H1 (cell line): ENCODE results near the gene GPR176. TPM values are rescaled to one million over a fixed set of nuclear protein-coding genes. Genes with fewer than 3 reads are reported as not detected.

Experiments used
- CTCF ChIA-PET: fragments of 300-600 bp; sonication (Branson Sonifier 250); formaldehyde crosslinking; loops from one replicate; lab custom pipeline; 2021; ENCODE audit not compliant: partially characterized antibody; lab: Charles Lee
- POLR2A ChIA-PET: fragments of 300-600 bp; sonication (Branson Sonifier 250); formaldehyde crosslinking; loops from one replicate; lab custom pipeline; 2021; ENCODE audit warnings: inconsistent platforms; ENCODE audit not compliant: partially characterized antibody; lab: Charles Lee
- DNase-seq, 2 experiments: peaks; one replicate each; pipeline versions ENCODE4 v3.0.0 to v3.0.0-alpha.2; 2010 to 2022; ENCODE audit warnings: low spot score in 2 of 2, low read depth in 1 of 2, mixed read lengths in 1 of 2
- FAIRE-seq: peaks from 2 replicates; lab custom pipeline; 2011; peaks lifted over from hg19 to GRCh38; lab: Jason Lieb, UNC
- H2AFZ ChIP-seq: 2 replicates; pipeline ENCODE4 v1.8.1; 2012; ENCODE audit warnings: low read length, inconsistent platforms
- H2AK5ac ChIP-seq: 2 replicates; pipeline ENCODE4 v1.6.1; 2013; ENCODE audit warnings: low read depth, low read length
- H2BK120ac ChIP-seq: replicated peaks from 2 replicates; pipeline ENCODE3; 2013; ENCODE audit warnings: low read depth, low read length, inconsistent platforms
- H2BK12ac ChIP-seq: 2 replicates; pipeline ENCODE4 v1.6.1; 2013; ENCODE audit warnings: low read depth, low read length
- H2BK15ac ChIP-seq: 2 replicates; pipeline ENCODE4 v1.6.1; 2013; ENCODE audit warnings: low read length
- H2BK20ac ChIP-seq: 2 replicates; pipeline ENCODE4 v1.6.1; 2013; ENCODE audit warnings: low read length
- H2BK5ac ChIP-seq: 2 replicates; pipeline ENCODE4 v1.6.1; 2013; ENCODE audit warnings: low read depth, low read length
- H3K14ac ChIP-seq: 2 replicates; pipeline ENCODE4 v1.6.1; 2013; ENCODE audit warnings: inconsistent platforms; ENCODE audit not compliant: insufficient read length
- H3K18ac ChIP-seq: 2 replicates; pipeline ENCODE4 v1.6.1; 2013; ENCODE audit warnings: low read length; ENCODE audit errors: extremely low read depth
- H3K23ac ChIP-seq: 2 replicates; pipeline ENCODE4 v1.6.1; 2013; ENCODE audit warnings: inconsistent platforms; ENCODE audit not compliant: insufficient read length
- H3K23me2 ChIP-seq: 2 replicates; pipeline ENCODE4 v1.6.1; 2013; ENCODE audit warnings: low read depth, low read length
- H3K27ac ChIP-seq: 2 replicates; pipeline ENCODE4 v1.6.1; 2011; ENCODE audit warnings: low read depth, low read length, inconsistent platforms
- H3K27me3 ChIP-seq, 4 experiments: replicated peaks in 1 of 4; 1 replicate in 1 of 4; 2 replicates in 3 of 4; pipeline versions ENCODE4 v1.6.1 to v1.8.1; 2011 to 2013; ENCODE audit warnings: low read length in 3 of 4, mild to moderate bottlenecking in 3 of 4, inconsistent platforms in 2 of 4, mixed read lengths in 2 of 4, moderate library complexity in 1 of 4; ENCODE audit not compliant: control insufficient read depth in 3 of 4, insufficient read depth in 3 of 4; ENCODE audit errors: extremely low read depth in 1 of 4
- H3K36me3 ChIP-seq, 4 experiments: 2 replicates each; pipeline versions ENCODE4 v1.6.1 to v1.8.1; 2011 to 2013; ENCODE audit warnings: mild to moderate bottlenecking in 4 of 4, low read length in 3 of 4, moderate library complexity in 2 of 4, control low read depth in 1 of 4, inconsistent platforms in 1 of 4; ENCODE audit not compliant: insufficient read depth in 4 of 4, control insufficient read depth in 2 of 4
- H3K4ac ChIP-seq: replicated peaks from 2 replicates; pipeline ENCODE3; 2013; ENCODE audit warnings: low read length, low read depth, mixed read lengths, inconsistent platforms; ENCODE audit not compliant: insufficient read length
- H3K4me1 ChIP-seq, 4 experiments: replicated peaks in 1 of 4; 1 replicate in 1 of 4; 2 replicates in 3 of 4; pipeline versions ENCODE4 v1.6.1 to v1.8.1; 2011 to 2013; ENCODE audit warnings: low read length in 3 of 4, inconsistent platforms in 2 of 4, mixed read lengths in 1 of 4; ENCODE audit not compliant: insufficient read depth in 4 of 4, control insufficient read depth in 3 of 4
- H3K4me2 ChIP-seq, 2 experiments: 2 replicates each; pipeline versions ENCODE4 v1.6.1 to v1.8.1; 2011 to 2013; ENCODE audit warnings: low read depth in 2 of 2, low read length in 2 of 2, control low read depth in 1 of 2, inconsistent platforms in 1 of 2, mild to moderate bottlenecking in 1 of 2; ENCODE audit not compliant: insufficient read depth in 1 of 2
- H3K4me3 ChIP-seq, 4 experiments: fragments of 200-600, 300-600 bp in 1 of 4; sonication (generic), shearing (Covaris generic), sonication (Bioruptor Twin) in 1 of 4; 2 replicates each; pipeline versions ENCODE4 v1.5.1 to v1.8.1; 2011 to 2016; ENCODE audit warnings: low read length in 4 of 4, low read depth in 3 of 4, control low read depth in 2 of 4, inconsistent platforms in 2 of 4, mild to moderate bottlenecking in 2 of 4, mixed read lengths in 1 of 4, moderate library complexity in 1 of 4; ENCODE audit not compliant: insufficient read depth in 2 of 4; ENCODE audit errors: extremely low read depth in 1 of 4
- H3K56ac ChIP-seq: replicated peaks from 2 replicates; pipeline ENCODE3; 2013; ENCODE audit warnings: low read depth, mild to moderate bottlenecking, mixed read lengths, low read length, inconsistent platforms; ENCODE audit not compliant: insufficient read length
- H3K79me1 ChIP-seq: 2 replicates; pipeline ENCODE4 v1.6.1; 2013; ENCODE audit warnings: low read depth, low read length, control low read depth
- H3K79me2 ChIP-seq, 2 experiments: 2 replicates each; pipeline versions ENCODE4 v1.6.1 to v1.8.1; 2012 to 2013; ENCODE audit warnings: low read length in 2 of 2, mild to moderate bottlenecking in 2 of 2, inconsistent platforms in 1 of 2; ENCODE audit not compliant: insufficient read depth in 2 of 2, control insufficient read depth in 1 of 2
- H3K9ac ChIP-seq, 4 experiments: replicated peaks in 1 of 4; 1 replicate in 1 of 4; 2 replicates in 3 of 4; pipeline versions ENCODE4 v1.6.1 to v1.8.1; 2011 to 2013; ENCODE audit warnings: low read depth in 3 of 4, low read length in 3 of 4, control low read depth in 2 of 4, mild to moderate bottlenecking in 2 of 4, moderate library complexity in 2 of 4, inconsistent platforms in 1 of 4; ENCODE audit errors: extremely low read depth in 1 of 4
- H3K9me3 ChIP-seq, 2 experiments: 2 replicates each; pipeline versions ENCODE4 v1.6.1 to v1.8.1; 2012 to 2013; ENCODE audit warnings: mild to moderate bottlenecking in 2 of 2, moderate library complexity in 2 of 2, control low read depth in 1 of 2, inconsistent platforms in 1 of 2, low read depth in 1 of 2, low read length in 1 of 2, mixed read lengths in 1 of 2; ENCODE audit not compliant: insufficient read depth in 2 of 2
- H4K20me1 ChIP-seq, 2 experiments: replicated peaks in 1 of 2; 2 replicates each; pipeline versions ENCODE3 to v1.8.1; 2011 to 2013; ENCODE audit warnings: inconsistent platforms in 2 of 2, low read length in 2 of 2, mild to moderate bottlenecking in 1 of 2; ENCODE audit not compliant: insufficient read depth in 2 of 2, control insufficient read depth in 1 of 2
- H4K5ac ChIP-seq: 2 replicates; pipeline ENCODE4 v1.6.1; 2013; ENCODE audit warnings: low read length, low read depth, mixed read lengths, inconsistent platforms; ENCODE audit not compliant: insufficient read length
- H4K8ac ChIP-seq: 2 replicates; pipeline ENCODE4 v1.8.0; 2013; ENCODE audit warnings: mild to moderate bottlenecking, moderate library complexity, low read length, inconsistent platforms; ENCODE audit not compliant: insufficient read depth; ENCODE audit errors: extremely low read depth
- H4K91ac ChIP-seq: replicated peaks from 2 replicates; pipeline ENCODE3; 2013; ENCODE audit warnings: low read length, mixed read lengths, inconsistent platforms; ENCODE audit not compliant: insufficient read length
- ASH2L ChIP-seq: fragments of 200-600, 300-600 bp; sonication (generic); IDR thresholded peaks from one replicate; pipeline ENCODE4 v1.7.1; 2017; ENCODE audit warnings: low read length
- BACH1 ChIP-seq: IDR thresholded peaks from 2 replicates; pipeline ENCODE4 v1.6.1; 2012; ENCODE audit warnings: low read length, improper control_type of control experiment
- KDM1A ChIP-seq: fragments of 200-600, 300-600 bp; sonication (generic); IDR thresholded peaks from 2 replicates; pipeline ENCODE4 v1.7.1; 2016; ENCODE audit warnings: mild to moderate bottlenecking, low read length, borderline replicate concordance
- SUZ12 ChIP-seq: fragments of 200-600 bp; sonication (generic); IDR thresholded peaks from 2 replicates; pipeline ENCODE4 v1.6.1; 2012; ENCODE audit warnings: mild to moderate bottlenecking, inconsistent platforms, low read length, moderate library complexity, mixed read lengths
- WGBS, 2 experiments: shearing (Covaris generic) in 1 of 2; methylation state at CpG; one replicate each; pipeline versions ENCODE4 v1.1.6 to v1.1.7; 2013 to 2015; ENCODE audit warnings: low lambda C conversion rate in 2 of 2, mixed read lengths in 2 of 2, inconsistent platforms in 1 of 2, low coverage in 1 of 2, missing lambda C conversion rate in 1 of 2; ENCODE audit not compliant: insufficient replicate concordance in 2 of 2, insufficient coverage in 1 of 2, insufficient read length in 1 of 2; ENCODE audit errors: extremely low coverage in 1 of 2, missing lambda C conversion rate in 1 of 2; 5-methylcytosine and 5-hydroxymethylcytosine counted together
- polyA plus RNA-seq, 7 experiments: library from polyadenylated mRNA; depleted of rRNA in 3 of 7; stranded (reverse) in 5 of 7; unstranded in 2 of 7; fragments of >200 nt in 5 of 7; fragments of 200-250 nt in 2 of 7; gene quantifications; 1 replicate in 5 of 7; 2 replicates in 1 of 7; 4 replicates in 1 of 7; pipeline versions ENCODE4 v1.2.1 to v1.2.3, GENCODE V29; 2011 to 2013; ENCODE audit warnings: missing spikeins in 2 of 7, mixed read lengths in 2 of 7
- total RNA-seq: library from RNA; stranded (reverse); fragmentation: NEBNext Ultra II Directional; extraction: Animal tissue kit (Norgen Biotek cat#: 25700); gene quantifications from 2 replicates; pipeline ENCODE4 v1.2.1, GENCODE V29; 2021

GPR176 gene
- total and polyA plus RNA-seq, 2 of the 8 experiments (the other 6 are each of a cell fraction or from before 2014, with no cell fraction given), result 190 to 281 TPM

GRCh38 chr15:39789736-39790135 lies 130.3 kb downstream of the GPR176 start:
- no peak overlapping the region for H3K56ac ChIP-seq
- no peaks in the 10 kb centered on the region for H3K9me3 ChIP-seq
- no peak overlapping the region for H2BK15ac ChIP-seq
- H2AFZ ChIP-seq, result no peak overlapping the region
- no peaks in the 10 kb centered on the region for H3K36me3 ChIP-seq
- FAIRE-seq, result no peak
- H2BK5ac ChIP-seq, result no peak overlapping the region
- no peak overlapping the region for H3K9ac ChIP-seq
- H2AK5ac ChIP-seq, result no peak overlapping the region
- H4K5ac ChIP-seq, result no peak overlapping the region
- H3K23ac ChIP-seq, result no peak overlapping the region
- H2BK20ac ChIP-seq, result no peak overlapping the region
- no peak overlapping the region for H3K4ac ChIP-seq
- no peak for DNase-seq
- CTCF ChIA-PET, result interaction anchor here (0.9 to 3.8 kb wide), 7 partner anchors 8 to 310 kb away, joined by 3 to 33 read pairs (median 20); partner anchors contain the start of gene EIF2AK4
- H3K14ac ChIP-seq, result no peak overlapping the region
- no peak for TF ChIP-seq SUZ12
- no peak for TF ChIP-seq BACH1
- no peak for TF ChIP-seq KDM1A
- no peak for TF ChIP-seq ASH2L
- no peak overlapping the region for H4K8ac ChIP-seq
- H3K79me1 ChIP-seq, result no peaks in the 10 kb centered on the region
- no peak overlapping the region for H3K18ac ChIP-seq
- no peaks in the 10 kb centered on the region for H3K79me2 ChIP-seq
- H4K20me1 ChIP-seq, result no peaks in the 10 kb centered on the region
- H3K27me3 ChIP-seq, result no peaks in the 10 kb centered on the region
- H4K91ac ChIP-seq, result no peak overlapping the region
- no peak overlapping the region for H2BK12ac ChIP-seq
- no peak overlapping the region for H2BK120ac ChIP-seq
- no peak overlapping the region for H3K4me3 ChIP-seq
- POLR2A ChIA-PET, result interaction anchor here (0.9 to 1.4 kb wide), 4 partner anchors 12 to 185 kb away, joined by 3 read pairs; no protein-coding TSS in a partner anchor
- H3K27ac ChIP-seq, result no peak overlapping the region
- peaks cover 2 to 29% (median 22%) of the 10 kb centered on the region in 4 experiments; a peak in 6 of 7 replicates for H3K4me1 ChIP-seq
- no peak overlapping the region for H3K4me2 ChIP-seq
- no peaks in the 10 kb centered on the region; the same call in 1 of the 2 replicates for H3K23me2 ChIP-seq
- WGBS, 2 experiments, result 83% methylated on average over 4 of the region's 4 CpGs; no CpG with 5 or more reads in 1 of the 2 experiments
